ENCODE measurements around the gene TMSB4X.

- TF ChIP-seq CTCF (conservative IDR thresholded peaks at IDR 0.05; ENCODE audit: low read depth, low read length) (no peak), POLR2A (IDR thresholded peaks at IDR 0.05; ENCODE audit: low read depth, low read length) (no peak)
Measured at GRCh38 chrX:13013363-13014110, 38.6 kb downstream of the TMSB4X start.
